ENCODE measurements around the gene PDS5B. TPM values are rescaled to one million over a fixed set of nuclear protein-coding genes. Genes with fewer than 3 reads are reported as not detected.
A peak's percentile ranks its signal among the peaks of the same experiment; 100 is the strongest.

Gene PDS5B
- total RNA-seq, 4 donors from 2014 or later: 18.0 to 27.3 (median 21.2) TPM

DNA sequence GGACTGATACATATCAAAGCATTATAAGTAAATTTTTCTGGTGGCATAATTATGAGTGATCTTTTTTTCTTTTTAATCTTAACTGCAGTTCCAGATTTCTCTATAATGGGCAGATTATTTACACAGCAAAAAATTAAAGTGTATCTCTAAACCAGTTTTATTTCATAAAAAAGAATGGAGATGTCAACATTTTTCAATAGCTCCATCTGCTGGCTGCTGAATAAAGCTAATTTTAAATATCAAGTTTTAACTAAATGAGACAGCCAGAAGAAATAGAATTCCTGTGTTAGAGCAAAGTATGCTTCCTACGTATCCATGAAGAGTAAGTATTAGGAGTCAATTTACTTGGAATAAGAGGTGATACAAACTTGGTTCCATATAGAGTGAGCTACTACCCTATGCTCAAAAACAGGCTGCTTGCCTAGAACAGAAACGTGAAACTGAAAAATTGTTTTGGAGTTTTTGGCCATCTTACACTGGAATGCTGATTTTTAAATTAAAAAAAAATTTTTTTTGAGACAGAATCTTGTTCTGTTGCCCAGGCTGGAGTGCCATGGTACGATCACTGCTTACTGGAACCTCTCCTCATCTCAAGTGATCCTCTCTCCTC, 5.0 kb upstream of the PDS5B start:
- in situ Hi-C loops (cut with MboI; ENCODE audit: low sequenced_read_pairs in 4 of 4): loop anchor here (10.0 to 25.0 kb wide), 5 partner anchors 54 to 1131 kb away; partner anchors contain the start of gene KL (in 1 of the 4)
- H3K4me3 ChIP-seq: no peak overlapping the region
- intact Hi-C loops (cut with DNase I; ENCODE audit: low total_unique reads): loop anchor here (1.0 to 10.0 kb wide), 2 partner anchors 200 to 704 kb away; partner anchors contain the start of gene STARD13
- ATAC-seq (no peak), DNase-seq (no peak)
- H3K27ac ChIP-seq: no peak overlapping the region
- H3K4me1 ChIP-seq: peaks cover 4% of the 10 kb centered on the region in 2 donors
- no peaks in the 10 kb centered on the region for H3K27me3 ChIP-seq
- no peaks in the 10 kb centered on the region for H3K36me3 ChIP-seq
- TF ChIP-seq, protein P1, sequence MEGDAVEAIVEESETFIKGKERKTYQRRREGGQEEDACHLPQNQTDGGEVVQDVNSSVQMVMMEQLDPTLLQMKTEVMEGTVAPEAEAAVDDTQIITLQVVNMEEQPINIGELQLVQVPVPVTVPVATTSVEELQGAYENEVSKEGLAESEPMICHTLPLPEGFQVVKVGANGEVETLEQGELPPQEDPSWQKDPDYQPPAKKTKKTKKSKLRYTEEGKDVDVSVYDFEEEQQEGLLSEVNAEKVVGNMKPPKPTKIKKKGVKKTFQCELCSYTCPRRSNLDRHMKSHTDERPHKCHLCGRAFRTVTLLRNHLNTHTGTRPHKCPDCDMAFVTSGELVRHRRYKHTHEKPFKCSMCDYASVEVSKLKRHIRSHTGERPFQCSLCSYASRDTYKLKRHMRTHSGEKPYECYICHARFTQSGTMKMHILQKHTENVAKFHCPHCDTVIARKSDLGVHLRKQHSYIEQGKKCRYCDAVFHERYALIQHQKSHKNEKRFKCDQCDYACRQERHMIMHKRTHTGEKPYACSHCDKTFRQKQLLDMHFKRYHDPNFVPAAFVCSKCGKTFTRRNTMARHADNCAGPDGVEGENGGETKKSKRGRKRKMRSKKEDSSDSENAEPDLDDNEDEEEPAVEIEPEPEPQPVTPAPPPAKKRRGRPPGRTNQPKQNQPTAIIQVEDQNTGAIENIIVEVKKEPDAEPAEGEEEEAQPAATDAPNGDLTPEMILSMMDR (IDR thresholded peaks at IDR 0.05 in 4 of 5, conservative IDR thresholded peaks at IDR 0.05 in 1 of 5): peak in 3 of 5 experiments; percentile 7 to 48 (median 40)
- TF ChIP-seq POLR2A (IDR thresholded peaks at IDR 0.05): no peak
- no peaks in the 10 kb centered on the region for H3K9me3 ChIP-seq

DNA sequence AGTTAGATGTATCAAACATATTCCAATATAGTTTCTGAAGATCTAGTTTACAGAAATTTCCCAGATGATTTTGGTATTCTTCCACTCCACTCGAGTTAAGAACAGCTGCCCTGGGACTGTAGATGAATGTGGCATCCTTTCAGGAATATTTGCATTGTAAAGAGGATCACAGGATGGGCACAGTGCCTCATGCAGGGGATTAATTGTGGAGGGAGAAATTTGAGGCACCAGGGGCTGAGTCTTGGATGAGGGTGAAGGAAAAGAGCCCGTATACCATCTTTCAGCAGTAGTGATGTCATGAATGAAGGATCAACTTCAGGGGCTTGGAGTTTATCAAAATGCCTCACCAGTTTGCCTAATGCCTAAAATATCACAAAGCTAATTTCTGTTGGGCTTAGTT, 4.0 kb upstream of the PDS5B start:
- no peaks in the 10 kb centered on the region for H3K36me3 ChIP-seq
- no peak for TF ChIP-seq POLR2A (IDR thresholded peaks at IDR 0.05)
- no peak for DNase-seq
- H3K27me3 ChIP-seq: no peaks in the 10 kb centered on the region
- in situ Hi-C loops (cut with MboI; ENCODE audit: low sequenced_read_pairs in 4 of 4): loop anchor here (10.0 to 25.0 kb wide), 5 partner anchors 53 to 1130 kb away; partner anchors contain the start of gene KL (in 1 of the 4)
- H3K4me1 ChIP-seq: peaks cover 4% of the 10 kb centered on the region in 2 donors
- no peak overlapping the region for H3K27ac ChIP-seq
- intact Hi-C loops (cut with DNase I; ENCODE audit: low total_unique reads): loop anchor here (10.0 kb wide), 1 partner anchor 703 kb away; the partner anchor contains the start of gene STARD13
- no peaks in the 10 kb centered on the region for H3K9me3 ChIP-seq
- no peak for ATAC-seq
- no peak overlapping the region for H3K4me3 ChIP-seq

DNA sequence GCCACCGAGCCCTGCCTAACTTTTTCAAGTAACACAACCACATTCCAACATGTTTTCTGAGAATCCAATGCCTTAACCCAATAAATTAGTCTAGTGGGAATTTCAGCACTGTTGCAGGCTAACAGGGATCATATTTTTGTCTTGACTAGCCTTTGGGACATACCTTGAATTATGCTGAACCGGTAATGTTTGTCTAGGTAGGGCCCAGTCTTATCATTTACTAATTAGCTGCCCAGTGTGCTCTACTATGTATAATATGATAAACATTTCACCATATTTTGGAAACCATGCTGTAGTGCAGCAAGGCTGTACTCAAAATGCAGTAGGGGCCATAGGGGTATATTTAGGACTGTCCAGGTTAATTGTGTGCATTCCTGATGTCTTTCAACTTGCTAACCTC, 3.3 kb upstream of the PDS5B start:
- peaks cover 4 to 5% of the 10 kb centered on the region in 2 donors for H3K4me1 ChIP-seq
- H3K9me3 ChIP-seq: no peaks in the 10 kb centered on the region
- in situ Hi-C loops (cut with MboI; ENCODE audit: low sequenced_read_pairs in 4 of 4): loop anchor here (10.0 to 25.0 kb wide), 5 partner anchors 52 to 1129 kb away; partner anchors contain the start of gene KL (in 1 of the 4)
- TF ChIP-seq, protein P1 (IDR thresholded peaks at IDR 0.05 in 4 of 5, conservative IDR thresholded peaks at IDR 0.05 in 1 of 5): no peak
- TF ChIP-seq POLR2A (IDR thresholded peaks at IDR 0.05): no peak
- DNase-seq: no peak
- H3K4me3 ChIP-seq: no peak overlapping the region
- H3K27ac ChIP-seq: no peak overlapping the region
- ATAC-seq: no peak
- H3K27me3 ChIP-seq: no peaks in the 10 kb centered on the region
- intact Hi-C loops (cut with DNase I; ENCODE audit: low total_unique reads): loop anchor here (10.0 kb wide), 1 partner anchor 702 kb away; the partner anchor contains the start of gene STARD13
- H3K36me3 ChIP-seq: no peaks in the 10 kb centered on the region

DNA sequence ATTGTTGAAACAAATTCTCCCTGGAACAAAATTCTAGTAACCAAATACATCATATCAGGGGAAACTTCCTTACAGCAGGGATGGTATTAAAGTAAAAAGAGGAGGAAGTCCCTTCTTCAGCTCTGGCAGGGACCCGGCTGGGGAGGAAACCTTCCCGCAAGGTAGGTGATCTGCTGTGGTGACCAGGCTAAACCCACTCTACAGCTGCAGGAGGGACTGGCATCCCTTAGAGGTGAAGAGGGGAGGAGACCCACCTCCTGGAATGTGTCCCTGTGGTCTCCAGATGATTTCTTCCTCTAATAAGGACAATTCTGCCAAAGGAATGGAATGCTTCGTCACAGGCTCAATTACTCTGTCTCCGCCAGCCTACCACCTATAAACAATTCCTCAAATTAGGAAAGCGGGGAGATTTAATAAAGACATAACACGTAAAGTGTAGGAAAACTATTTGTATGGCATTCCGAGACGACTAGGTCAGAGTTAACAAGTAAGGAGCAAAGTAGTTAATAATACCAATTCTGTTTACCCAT, 637 bp upstream of the PDS5B start:
- peak overlapping the region; percentile 46 to 83 (median 70) for H3K4me3 ChIP-seq
- no peaks in the 10 kb centered on the region for H3K27me3 ChIP-seq
- in situ Hi-C loops (cut with MboI; ENCODE audit: low sequenced_read_pairs in 4 of 4): loop anchor here (10.0 to 25.0 kb wide), 5 partner anchors 49 to 1127 kb away; partner anchors contain the start of gene KL (in 1 of the 4)
- no peaks in the 10 kb centered on the region for H3K9me3 ChIP-seq
- no peaks in the 10 kb centered on the region for H3K36me3 ChIP-seq
- TF ChIP-seq POLR2A (IDR thresholded peaks at IDR 0.05): no peak
- TF ChIP-seq, protein P1 (IDR thresholded peaks at IDR 0.05 in 4 of 5, conservative IDR thresholded peaks at IDR 0.05 in 1 of 5): no peak
- H3K4me1 ChIP-seq: peaks cover 26 to 31% of the 10 kb centered on the region in 2 donors
- H3K27ac ChIP-seq: peak overlapping the region; percentile 74 to 91 (median 89)
- intact Hi-C loops (cut with DNase I; ENCODE audit: low total_unique reads): loop anchor here (1.0 to 10.0 kb wide), 8 partner anchors 47 to 1137 kb away; partner anchors contain the start of genes KL, N4BP2L1, N4BP2L2 and STARD13
- DNase-seq: peak in 1 of 2 donors; percentile 17
- no peak for ATAC-seq

Measured in gastrocnemius medialis (tissue), 4 donors.